ENCODE measurements around the gene SERPINA10.

DNA sequence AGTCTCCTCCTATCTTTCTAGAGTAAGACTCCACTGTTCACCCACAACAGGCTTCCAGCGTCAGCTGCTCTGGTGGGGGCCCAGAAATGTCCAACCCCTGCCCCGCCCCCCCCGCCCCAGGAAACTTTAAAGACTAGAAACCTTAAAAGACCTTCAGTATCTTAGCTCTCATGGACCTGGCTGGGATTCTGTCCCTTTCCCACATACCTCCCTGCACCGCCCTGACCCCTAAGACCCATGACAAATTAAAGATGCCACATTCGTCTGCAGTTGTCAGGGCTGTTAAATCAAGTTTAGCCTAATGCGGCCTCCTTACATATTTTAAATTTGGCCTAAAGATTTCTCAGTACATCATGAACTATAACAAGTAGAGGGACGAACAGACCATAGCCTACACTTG is 10.0 kb upstream of the SERPINA10 start:
- TF ChIP-seq, protein P1, sequence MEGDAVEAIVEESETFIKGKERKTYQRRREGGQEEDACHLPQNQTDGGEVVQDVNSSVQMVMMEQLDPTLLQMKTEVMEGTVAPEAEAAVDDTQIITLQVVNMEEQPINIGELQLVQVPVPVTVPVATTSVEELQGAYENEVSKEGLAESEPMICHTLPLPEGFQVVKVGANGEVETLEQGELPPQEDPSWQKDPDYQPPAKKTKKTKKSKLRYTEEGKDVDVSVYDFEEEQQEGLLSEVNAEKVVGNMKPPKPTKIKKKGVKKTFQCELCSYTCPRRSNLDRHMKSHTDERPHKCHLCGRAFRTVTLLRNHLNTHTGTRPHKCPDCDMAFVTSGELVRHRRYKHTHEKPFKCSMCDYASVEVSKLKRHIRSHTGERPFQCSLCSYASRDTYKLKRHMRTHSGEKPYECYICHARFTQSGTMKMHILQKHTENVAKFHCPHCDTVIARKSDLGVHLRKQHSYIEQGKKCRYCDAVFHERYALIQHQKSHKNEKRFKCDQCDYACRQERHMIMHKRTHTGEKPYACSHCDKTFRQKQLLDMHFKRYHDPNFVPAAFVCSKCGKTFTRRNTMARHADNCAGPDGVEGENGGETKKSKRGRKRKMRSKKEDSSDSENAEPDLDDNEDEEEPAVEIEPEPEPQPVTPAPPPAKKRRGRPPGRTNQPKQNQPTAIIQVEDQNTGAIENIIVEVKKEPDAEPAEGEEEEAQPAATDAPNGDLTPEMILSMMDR (IDR thresholded peaks at IDR 0.05), result no peak
- TF ChIP-seq POLR2A (IDR thresholded peaks at IDR 0.05), result no peak

Measured in ovary (tissue), 3 donors.